Glutamatergic neuron (in vitro differentiated cells): ENCODE measurements around the gene PXYLP1. TPM values are rescaled to one million over a fixed set of nuclear protein-coding genes. Genes with fewer than 3 reads are reported as not detected.

Experiments
- DNase-seq: peaks from one replicate; pipeline ENCODE4 v3.0.0; 2022
- H3K27ac Mint-ChIP-seq: one replicate; pipeline ENCODE4 v1.8.0; 2020; ENCODE audit warnings: mild to moderate bottlenecking, mixed read lengths, inconsistent platforms; ENCODE audit not compliant: unreplicated experiment
- H3K27me3 Mint-ChIP-seq: one replicate; pipeline ENCODE4 v1.8.0; 2020; ENCODE audit warnings: mild to moderate bottlenecking, moderate library complexity, mixed read lengths, inconsistent platforms; ENCODE audit not compliant: unreplicated experiment
- H3K36me3 Mint-ChIP-seq: one replicate; pipeline ENCODE4 v1.8.0; 2020; ENCODE audit warnings: mild to moderate bottlenecking, mixed read lengths, inconsistent platforms; ENCODE audit not compliant: unreplicated experiment
- H3K4me1 Mint-ChIP-seq: one replicate; pipeline ENCODE4 v1.8.0; 2020; ENCODE audit warnings: mild to moderate bottlenecking, low read depth, mixed read lengths, inconsistent platforms; ENCODE audit not compliant: unreplicated experiment
- H3K4me3 Mint-ChIP-seq: one replicate; pipeline ENCODE4 v1.8.0; 2020; ENCODE audit warnings: mild to moderate bottlenecking, mixed read lengths, inconsistent platforms; ENCODE audit not compliant: unreplicated experiment
- H3K9me3 Mint-ChIP-seq: one replicate; pipeline ENCODE4 v1.8.0; 2020; ENCODE audit warnings: mild to moderate bottlenecking, moderate library complexity, mixed read lengths, inconsistent platforms; ENCODE audit not compliant: unreplicated experiment
- CTCF ChIP-seq: fragments of 200-600 bp; sonication (generic); IDR thresholded peaks from one replicate; pipeline ENCODE4 v1.5.0; 2021; ENCODE audit not compliant: partially characterized antibody, unreplicated experiment
- long read RNA-seq: library from polyadenylated mRNA; unstranded; transcript quantifications from one replicate; pipeline ENCODE4 v2.0.0, GENCODE V29; 2020; ENCODE audit not compliant: unreplicated experiment
- total RNA-seq: library from RNA; stranded (reverse); fragmentation: NEBNext Ultra II Directional; extraction: Animal tissue kit (Norgen Biotek cat#: 25700); gene quantifications from one replicate; pipeline ENCODE4 v1.2.1, GENCODE V29; 2021; ENCODE audit not compliant: unreplicated experiment

Gene PXYLP1, protein sequence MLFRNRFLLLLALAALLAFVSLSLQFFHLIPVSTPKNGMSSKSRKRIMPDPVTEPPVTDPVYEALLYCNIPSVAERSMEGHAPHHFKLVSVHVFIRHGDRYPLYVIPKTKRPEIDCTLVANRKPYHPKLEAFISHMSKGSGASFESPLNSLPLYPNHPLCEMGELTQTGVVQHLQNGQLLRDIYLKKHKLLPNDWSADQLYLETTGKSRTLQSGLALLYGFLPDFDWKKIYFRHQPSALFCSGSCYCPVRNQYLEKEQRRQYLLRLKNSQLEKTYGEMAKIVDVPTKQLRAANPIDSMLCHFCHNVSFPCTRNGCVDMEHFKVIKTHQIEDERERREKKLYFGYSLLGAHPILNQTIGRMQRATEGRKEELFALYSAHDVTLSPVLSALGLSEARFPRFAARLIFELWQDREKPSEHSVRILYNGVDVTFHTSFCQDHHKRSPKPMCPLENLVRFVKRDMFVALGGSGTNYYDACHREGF
- total RNA-seq = 42.7 TPM
- long read RNA-seq, partial matches to known transcripts = 0 of 8 reads
- long read RNA-seq, other reads (novel, unspliced or antisense) = 4 of 8 reads

DNA sequence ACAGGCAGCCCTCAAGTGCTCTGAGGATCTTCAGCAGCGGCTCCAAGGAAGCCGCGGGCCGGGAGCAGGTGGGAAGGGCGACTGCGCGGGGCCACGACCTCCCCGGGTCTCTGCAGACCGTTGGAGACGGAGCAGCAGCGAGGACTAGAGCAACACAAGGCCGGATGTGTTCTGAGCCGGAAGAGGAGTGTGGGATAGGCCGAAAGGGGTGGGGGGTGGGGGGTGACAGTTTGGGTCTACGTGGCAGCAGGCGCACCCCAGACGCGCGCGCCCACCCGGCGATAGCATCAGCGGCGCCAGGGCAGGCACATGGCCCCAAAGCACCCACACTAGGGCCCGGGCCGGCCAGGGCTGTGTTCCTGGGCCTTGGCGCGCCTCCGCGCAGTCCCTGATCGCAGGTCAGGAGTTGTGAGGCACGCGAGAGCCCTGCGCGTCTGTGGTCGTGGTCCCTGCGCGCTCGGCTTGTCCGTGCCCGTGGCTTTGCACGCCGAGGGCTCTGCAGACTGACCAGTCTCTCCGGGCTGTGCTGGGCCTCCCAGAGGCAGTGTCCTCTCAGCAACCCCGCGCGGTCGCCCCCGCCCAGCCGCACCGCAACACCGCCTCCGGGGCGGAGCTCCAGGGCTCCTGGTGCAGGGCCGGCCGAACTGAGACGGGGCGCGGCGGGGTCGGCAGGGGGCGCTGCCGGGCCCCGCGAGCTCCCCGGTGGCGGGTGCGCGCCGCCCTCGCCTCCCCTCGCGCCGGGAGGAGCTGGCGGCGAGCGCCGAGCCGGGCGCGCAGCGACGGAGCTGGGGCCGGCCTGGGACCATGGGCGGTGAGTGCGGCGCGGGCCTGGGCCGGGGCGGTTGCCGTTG is at the start of gene PXYLP1:
PXYLP1 (plus strand) TSS at position 725 of the 851 bp plus-strand sequence. CDS start 28,351 bp downstream, outside the sequence.
- H3K27me3 Mint-ChIP-seq = peaks cover 18% of the 10 kb centered on the region
- peak; percentile 96 for DNase-seq
- peak; percentile 73 for TF ChIP-seq CTCF
- peaks cover 26% of the 10 kb centered on the region for H3K9me3 Mint-ChIP-seq
- H3K36me3 Mint-ChIP-seq = peaks cover 4% of the 10 kb centered on the region
- peak within 1 kb of the TSS; percentile 91 for H3K4me3 Mint-ChIP-seq
- peaks cover 53% of the 10 kb centered on the region for H3K4me1 Mint-ChIP-seq
- peak within 1 kb of the TSS; percentile 90 for H3K27ac Mint-ChIP-seq

- Mint-ChIP-seq H3K27ac (no peak overlapping the region), H3K27me3 (peaks cover 4% of the 10 kb centered on the region), H3K36me3 (peaks cover 18% of the 10 kb centered on the region), H3K4me3 (no peak overlapping the region), H3K9me3 (peaks cover 14% of the 10 kb centered on the region), H3K4me1 (no peaks in the 10 kb centered on the region)
- no peak for DNase-seq
- no peak for TF ChIP-seq CTCF
Observed at GRCh38 chr3:141183606-141184005, 48.0 kb upstream of the PXYLP1 start.

GRCh38 chr3:141184430-141184829 is 47.2 kb upstream of the PXYLP1 start:
- Mint-ChIP-seq H3K36me3 (peaks cover 15% of the 10 kb centered on the region), H3K27ac (no peak overlapping the region), H3K9me3 (peaks cover 12% of the 10 kb centered on the region), H3K4me3 (no peak overlapping the region), H3K27me3 (peaks cover 4% of the 10 kb centered on the region), H3K4me1 (no peaks in the 10 kb centered on the region)
- TF ChIP-seq CTCF = no peak
- no peak for DNase-seq

DNA sequence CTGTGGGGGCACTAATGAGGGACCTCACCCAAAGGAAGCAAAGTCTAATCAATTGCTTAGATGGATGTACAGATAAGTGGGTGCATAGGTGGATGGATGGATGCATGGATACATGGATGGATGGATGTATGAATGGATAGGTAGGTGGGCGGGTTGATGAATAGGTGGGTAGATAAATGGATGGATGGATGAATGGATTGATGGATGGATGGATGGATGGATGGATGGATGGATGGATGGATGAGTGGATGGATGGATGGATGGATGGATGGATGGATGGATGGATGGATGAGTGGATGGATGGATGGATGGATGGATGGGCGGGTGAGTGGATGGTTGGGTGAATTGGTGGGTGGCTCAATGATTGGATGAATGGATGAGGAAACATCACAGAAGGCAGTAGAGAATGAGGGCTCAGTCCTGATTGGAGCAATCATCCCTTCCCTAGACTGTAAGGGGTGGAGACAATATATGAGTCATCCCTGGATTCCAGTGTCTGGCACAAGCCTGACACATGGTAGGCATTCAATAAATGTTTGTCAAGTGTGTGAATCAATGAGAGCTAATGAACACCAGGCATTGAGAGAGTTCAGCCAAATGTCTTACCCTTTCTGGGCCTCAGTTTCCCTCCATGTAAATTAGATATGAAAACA is 40.4 kb upstream of the PXYLP1 start:
- H3K27me3 Mint-ChIP-seq = no peaks in the 10 kb centered on the region
- H3K27ac Mint-ChIP-seq = no peak overlapping the region
- no peaks in the 10 kb centered on the region for H3K36me3 Mint-ChIP-seq
- H3K4me3 Mint-ChIP-seq = no peak overlapping the region
- no peak for DNase-seq
- TF ChIP-seq CTCF = no peak
- peaks cover 12% of the 10 kb centered on the region for H3K9me3 Mint-ChIP-seq
- H3K4me1 Mint-ChIP-seq = no peaks in the 10 kb centered on the region
